Fibroblast of mammary gland (primary cell): ENCODE measurements around the gene PLBD1.

Experiments
- DNase-seq: peaks from one replicate; pipeline ENCODE4 v3.0.0-alpha.2; 2010; ENCODE audit warnings: low read depth
- H3K4me3 ChIP-seq: 2 replicates; pipeline ENCODE4 v1.5.1; 2011; ENCODE audit warnings: low read depth, mild to moderate bottlenecking, low read length, moderate library complexity; ENCODE audit not compliant: control insufficient read depth
- CTCF ChIP-seq: conservative IDR thresholded peaks from 2 replicates; pipeline ENCODE4 v1.5.1; 2011; ENCODE audit warnings: low read depth, low read length, inconsistent platforms; ENCODE audit not compliant: control insufficient read depth, insufficient read depth

The PLBD1 gene

GRCh38 chr12:14607568-14607967 is 39.9 kb upstream of the PLBD1 start:
- no peak for TF ChIP-seq CTCF
- DNase-seq = no peak
- no peak overlapping the region for H3K4me3 ChIP-seq

GRCh38 chr12:14605401-14605989 is 37.8 kb upstream of the PLBD1 start:
- TF ChIP-seq CTCF = no peak
- no peak overlapping the region for H3K4me3 ChIP-seq
- no peak for DNase-seq

- DNase-seq = no peak
- H3K4me3 ChIP-seq = no peak overlapping the region
- TF ChIP-seq CTCF = no peak
These were observed 34.2 kb upstream of the PLBD1 start for GRCh38 chr12:14601692-14602478.

GRCh38 chr12:14597480-14597879 is 29.8 kb upstream of the PLBD1 start:
- no peak for DNase-seq
- TF ChIP-seq CTCF = no peak
- no peak overlapping the region for H3K4me3 ChIP-seq

GRCh38 chr12:14591719-14592118 is 24.0 kb upstream of the PLBD1 start:
- H3K4me3 ChIP-seq = no peak overlapping the region
- TF ChIP-seq CTCF = no peak
- no peak for DNase-seq

GRCh38 chr12:14589169-14590004 is 21.7 kb upstream of the PLBD1 start:
- TF ChIP-seq CTCF = no peak
- H3K4me3 ChIP-seq = no peak overlapping the region
- DNase-seq = no peak
